Keratinocyte (primary cell): ENCODE measurements around the gene FDXR.

Experiments used
- EZH2 ChIP-seq: IDR thresholded peaks from one replicate; pipeline ENCODE4 v1.6.1; 2012; ENCODE audit warnings: inconsistent platforms, mild to moderate bottlenecking, low read length, moderate library complexity
- TF ChIP-seq, protein P1 (sequence below), 3 experiments: IDR thresholded peaks in 1 of 3; conservative IDR thresholded peaks in 1 of 3; optimal IDR thresholded peaks in 1 of 3; 2 replicates in 2 of 3; 3 replicates in 1 of 3; pipeline versions ENCODE3 to v1.5.1; 2011; ENCODE audit warnings: low read length in 3 of 3, mild to moderate bottlenecking in 3 of 3, moderate library complexity in 2 of 3, control low read depth in 1 of 3, inconsistent platforms in 1 of 3; ENCODE audit not compliant: insufficient read depth in 2 of 3; ENCODE audit errors: extremely low read depth in 1 of 3

DNA sequence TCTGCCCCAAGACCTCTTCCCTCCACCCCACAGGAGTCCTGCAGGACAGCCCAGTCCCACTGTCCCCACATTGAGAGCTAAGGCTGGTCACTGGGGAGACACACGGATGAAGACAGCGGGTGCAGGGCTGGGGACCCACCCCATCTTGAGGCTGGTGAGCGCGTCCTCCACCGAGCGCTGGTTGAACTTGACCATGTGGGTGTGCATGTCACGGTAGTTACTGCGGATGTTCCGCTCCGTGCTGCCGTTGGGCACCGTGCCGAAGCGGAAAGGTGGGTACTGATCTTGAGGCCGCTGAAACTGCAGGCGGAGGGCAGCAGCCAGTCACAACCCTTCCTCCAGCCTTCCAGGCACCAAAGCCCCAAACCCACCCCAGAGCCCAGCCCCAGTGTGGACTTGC, 26.2 kb downstream of the FDXR start:
- TF ChIP-seq, protein P1, sequence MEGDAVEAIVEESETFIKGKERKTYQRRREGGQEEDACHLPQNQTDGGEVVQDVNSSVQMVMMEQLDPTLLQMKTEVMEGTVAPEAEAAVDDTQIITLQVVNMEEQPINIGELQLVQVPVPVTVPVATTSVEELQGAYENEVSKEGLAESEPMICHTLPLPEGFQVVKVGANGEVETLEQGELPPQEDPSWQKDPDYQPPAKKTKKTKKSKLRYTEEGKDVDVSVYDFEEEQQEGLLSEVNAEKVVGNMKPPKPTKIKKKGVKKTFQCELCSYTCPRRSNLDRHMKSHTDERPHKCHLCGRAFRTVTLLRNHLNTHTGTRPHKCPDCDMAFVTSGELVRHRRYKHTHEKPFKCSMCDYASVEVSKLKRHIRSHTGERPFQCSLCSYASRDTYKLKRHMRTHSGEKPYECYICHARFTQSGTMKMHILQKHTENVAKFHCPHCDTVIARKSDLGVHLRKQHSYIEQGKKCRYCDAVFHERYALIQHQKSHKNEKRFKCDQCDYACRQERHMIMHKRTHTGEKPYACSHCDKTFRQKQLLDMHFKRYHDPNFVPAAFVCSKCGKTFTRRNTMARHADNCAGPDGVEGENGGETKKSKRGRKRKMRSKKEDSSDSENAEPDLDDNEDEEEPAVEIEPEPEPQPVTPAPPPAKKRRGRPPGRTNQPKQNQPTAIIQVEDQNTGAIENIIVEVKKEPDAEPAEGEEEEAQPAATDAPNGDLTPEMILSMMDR (optimal IDR thresholded peaks at IDR 0.05 in 1 of 3, IDR thresholded peaks at IDR 0.05 in 1 of 3, conservative IDR thresholded peaks at IDR 0.05 in 1 of 3; ENCODE audit: extremely low read depth in 1 of 3, insufficient read depth in 2 of 3, low read length in 3 of 3), result no peak
- no peak for TF ChIP-seq EZH2
